K562 (cell line): Measurements from ENCODE around the gene MLLT11.

Source experiments
- COPS2 ChIP-seq: fragments of 450-650 bp; conservative IDR thresholded peaks from 2 replicates; pipeline ENCODE4 v1.6.1; 2016; ENCODE audit warnings: mild to moderate bottlenecking, moderate library complexity
- EP300 ChIP-seq: IDR thresholded peaks from 2 replicates; pipeline ENCODE4 v1.6.1; 2012; ENCODE audit warnings: low read length, improper control_type of control experiment
- MAFG ChIP-seq: fragments of 450-650 bp; conservative IDR thresholded peaks from 2 replicates; pipeline ENCODE4 v1.6.1; 2016; ENCODE audit warnings: missing genetic modification characterization, missing compliant biosample characterization
- RAD21 ChIP-seq, 2 experiments: fragments of 250-450 bp in 1 of 2; fragments of 450-650 bp in 1 of 2; sonication (Bioruptor Pico) in 1 of 2; formaldehyde crosslinking in 1 of 2; IDR thresholded peaks in 1 of 2; conservative IDR thresholded peaks in 1 of 2; 2 replicates each; pipeline versions ENCODE4 v1.4.0 to v1.8.0; 2020 to 2022; ENCODE audit warnings: mild to moderate bottlenecking in 2 of 2, moderate library complexity in 1 of 2
- XRCC5 ChIP-seq: fragments of 200-400 bp; formaldehyde crosslinking; IDR thresholded peaks from 2 replicates; pipeline ENCODE4 v1.6.1; 2017; ENCODE audit warnings: low read depth, mild to moderate bottlenecking, low read length
- ZFP36 ChIP-seq: fragments of 150-350 bp; IDR thresholded peaks from 2 replicates; pipeline ENCODE4 v1.6.1; 2018; ENCODE audit warnings: low read length, low read depth; ENCODE audit not compliant: partially characterized antibody
- ZNF41 ChIP-seq: fragments of 250-450 bp; sonication (Bioruptor Pico); conservative IDR thresholded peaks from 2 replicates; pipeline ENCODE4 v1.4.0; 2020; ENCODE audit warnings: mild to moderate bottlenecking
- TF ChIP-seq, protein P1 (sequence below): fragments of 450-650 bp; IDR thresholded peaks from 2 replicates; pipeline ENCODE4 v1.6.1; 2016
- TF ChIP-seq, protein P2 (sequence below), 3 experiments: IDR thresholded peaks in 2 of 3; conservative IDR thresholded peaks in 1 of 3; 2 replicates each; pipeline ENCODE4 v1.5.1; 2011 to 2012; ENCODE audit warnings: low read length in 3 of 3, mild to moderate bottlenecking in 3 of 3, control low read depth in 2 of 3, improper control_type of control experiment in 1 of 3, inconsistent platforms in 1 of 3, low read depth in 1 of 3, mixed read lengths in 1 of 3, moderate library complexity in 1 of 3; ENCODE audit not compliant: insufficient read depth in 2 of 3
- TF ChIP-seq, protein P3 (sequence below): fragments of 150-350 bp; IDR thresholded peaks from 2 replicates; pipeline ENCODE4 v1.6.1; 2014; ENCODE audit warnings: low read depth, mild to moderate bottlenecking, low read length, borderline replicate concordance

DNA sequence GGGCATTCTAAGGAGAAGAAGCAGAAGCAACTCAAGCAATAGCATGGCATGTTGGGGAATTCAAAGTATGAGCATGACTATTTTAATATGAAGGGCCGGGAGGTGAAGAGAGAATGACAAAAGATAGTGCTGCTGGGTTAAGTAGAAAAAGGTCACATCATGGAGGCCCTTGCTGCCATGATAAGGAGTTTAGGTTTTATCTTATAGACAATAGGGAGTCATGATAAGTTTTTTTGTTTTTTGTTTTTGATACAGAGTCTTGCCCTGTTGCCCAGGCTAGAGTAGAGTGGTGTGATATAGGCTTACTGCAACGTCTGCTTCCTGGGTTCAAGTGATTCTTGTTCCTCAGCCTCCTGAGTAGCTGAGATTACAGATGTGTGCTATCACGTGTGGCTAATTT, 20.7 kb upstream of the MLLT11 start:
- TF ChIP-seq ZNF41 (CRISPR knock-in tag) = no peak
- no peak for TF ChIP-seq MAFG
- TF ChIP-seq, protein P1, sequence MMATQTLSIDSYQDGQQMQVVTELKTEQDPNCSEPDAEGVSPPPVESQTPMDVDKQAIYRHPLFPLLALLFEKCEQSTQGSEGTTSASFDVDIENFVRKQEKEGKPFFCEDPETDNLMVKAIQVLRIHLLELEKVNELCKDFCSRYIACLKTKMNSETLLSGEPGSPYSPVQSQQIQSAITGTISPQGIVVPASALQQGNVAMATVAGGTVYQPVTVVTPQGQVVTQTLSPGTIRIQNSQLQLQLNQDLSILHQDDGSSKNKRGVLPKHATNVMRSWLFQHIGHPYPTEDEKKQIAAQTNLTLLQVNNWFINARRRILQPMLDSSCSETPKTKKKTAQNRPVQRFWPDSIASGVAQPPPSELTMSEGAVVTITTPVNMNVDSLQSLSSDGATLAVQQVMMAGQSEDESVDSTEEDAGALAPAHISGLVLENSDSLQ = no peak
- TF ChIP-seq, protein P2, sequence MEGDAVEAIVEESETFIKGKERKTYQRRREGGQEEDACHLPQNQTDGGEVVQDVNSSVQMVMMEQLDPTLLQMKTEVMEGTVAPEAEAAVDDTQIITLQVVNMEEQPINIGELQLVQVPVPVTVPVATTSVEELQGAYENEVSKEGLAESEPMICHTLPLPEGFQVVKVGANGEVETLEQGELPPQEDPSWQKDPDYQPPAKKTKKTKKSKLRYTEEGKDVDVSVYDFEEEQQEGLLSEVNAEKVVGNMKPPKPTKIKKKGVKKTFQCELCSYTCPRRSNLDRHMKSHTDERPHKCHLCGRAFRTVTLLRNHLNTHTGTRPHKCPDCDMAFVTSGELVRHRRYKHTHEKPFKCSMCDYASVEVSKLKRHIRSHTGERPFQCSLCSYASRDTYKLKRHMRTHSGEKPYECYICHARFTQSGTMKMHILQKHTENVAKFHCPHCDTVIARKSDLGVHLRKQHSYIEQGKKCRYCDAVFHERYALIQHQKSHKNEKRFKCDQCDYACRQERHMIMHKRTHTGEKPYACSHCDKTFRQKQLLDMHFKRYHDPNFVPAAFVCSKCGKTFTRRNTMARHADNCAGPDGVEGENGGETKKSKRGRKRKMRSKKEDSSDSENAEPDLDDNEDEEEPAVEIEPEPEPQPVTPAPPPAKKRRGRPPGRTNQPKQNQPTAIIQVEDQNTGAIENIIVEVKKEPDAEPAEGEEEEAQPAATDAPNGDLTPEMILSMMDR (IDR thresholded peaks at IDR 0.05 in 2 of 3, conservative IDR thresholded peaks at IDR 0.05 in 1 of 3; ENCODE audit: insufficient read depth in 2 of 3, low read depth in 1 of 3, low read length in 3 of 3) = no peak
- TF ChIP-seq EP300 = no peak
- no peak for TF ChIP-seq XRCC5
- TF ChIP-seq, protein P3, sequence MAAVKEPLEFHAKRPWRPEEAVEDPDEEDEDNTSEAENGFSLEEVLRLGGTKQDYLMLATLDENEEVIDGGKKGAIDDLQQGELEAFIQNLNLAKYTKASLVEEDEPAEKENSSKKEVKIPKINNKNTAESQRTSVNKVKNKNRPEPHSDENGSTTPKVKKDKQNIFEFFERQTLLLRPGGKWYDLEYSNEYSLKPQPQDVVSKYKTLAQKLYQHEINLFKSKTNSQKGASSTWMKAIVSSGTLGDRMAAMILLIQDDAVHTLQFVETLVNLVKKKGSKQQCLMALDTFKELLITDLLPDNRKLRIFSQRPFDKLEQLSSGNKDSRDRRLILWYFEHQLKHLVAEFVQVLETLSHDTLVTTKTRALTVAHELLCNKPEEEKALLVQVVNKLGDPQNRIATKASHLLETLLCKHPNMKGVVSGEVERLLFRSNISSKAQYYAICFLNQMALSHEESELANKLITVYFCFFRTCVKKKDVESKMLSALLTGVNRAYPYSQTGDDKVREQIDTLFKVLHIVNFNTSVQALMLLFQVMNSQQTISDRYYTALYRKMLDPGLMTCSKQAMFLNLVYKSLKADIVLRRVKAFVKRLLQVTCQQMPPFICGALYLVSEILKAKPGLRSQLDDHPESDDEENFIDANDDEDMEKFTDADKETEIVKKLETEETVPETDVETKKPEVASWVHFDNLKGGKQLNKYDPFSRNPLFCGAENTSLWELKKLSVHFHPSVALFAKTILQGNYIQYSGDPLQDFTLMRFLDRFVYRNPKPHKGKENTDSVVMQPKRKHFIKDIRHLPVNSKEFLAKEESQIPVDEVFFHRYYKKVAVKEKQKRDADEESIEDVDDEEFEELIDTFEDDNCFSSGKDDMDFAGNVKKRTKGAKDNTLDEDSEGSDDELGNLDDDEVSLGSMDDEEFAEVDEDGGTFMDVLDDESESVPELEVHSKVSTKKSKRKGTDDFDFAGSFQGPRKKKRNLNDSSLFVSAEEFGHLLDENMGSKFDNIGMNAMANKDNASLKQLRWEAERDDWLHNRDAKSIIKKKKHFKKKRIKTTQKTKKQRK = no peak
- TF ChIP-seq COPS2 = no peak
- no peak for TF ChIP-seq RAD21 (CRISPR knock-in tag; conservative IDR thresholded peaks at IDR 0.05 in 1 of 2, IDR thresholded peaks at IDR 0.05 in 1 of 2)
- no peak for TF ChIP-seq ZFP36
